HG03108 (cell line): ENCODE data around the gene ACAN.
"Not testable (repeated sequence)": the region's sequence is repeated elsewhere in the genome, so short reads cannot be mapped to it uniquely, and the experiment has no call there.

Source experiments
- ATAC-seq: cut with Tn5 transposase; IDR thresholded peaks from one replicate; pipeline ENCODE4 v1.9.1; 2021; ENCODE audit warnings: moderate library complexity; ENCODE audit not compliant: unreplicated experiment

The ACAN gene

GRCh38 chr15:88917760-88918159 is 114.5 kb downstream of the ACAN start:
- no peak for ATAC-seq

GRCh38 chr15:88918738-88919137 is 115.5 kb downstream of the ACAN start:
- no peak for ATAC-seq

- no peak for ATAC-seq
Observed at GRCh38 chr15:88920186-88920891, 117.1 kb downstream of the ACAN start.

GRCh38 chr15:88920892-88921435 is 117.7 kb downstream of the ACAN start:
- not testable (repeated sequence) for ATAC-seq
